PC-3 (cell line): Measurements from ENCODE around the gene XPNPEP3. TPM values are rescaled to one million over a fixed set of nuclear protein-coding genes. Genes with fewer than 3 reads are reported as not detected.

ENCODE experiments used
- ATAC-seq: fragments of 200-7000 bp; cut with Tn5 transposase; 2 replicates; pipeline ENCODE4 v1.9.1; 2020; ENCODE audit warnings: mild to moderate bottlenecking, moderate library complexity
- BruUV-seq: library from RNA; stranded (reverse); fragments of 400-500 nt; replicated peaks from 2 replicates; lab custom pipeline; 2021; lab: Mats Ljungman, UMichigan
- CTCF ChIA-PET: fragments of 300-600 bp; sonication (Branson Sonifier 250); formaldehyde crosslinking; loops from one replicate; lab custom pipeline; 2022; ENCODE audit warnings: antibody characterized with exemption; lab: Charles Lee
- POLR2A ChIA-PET: fragments of 300-600 bp; sonication (Branson Sonifier 250); formaldehyde crosslinking; loops from one replicate; lab custom pipeline; 2022; ENCODE audit warnings: antibody characterized with exemption; ENCODE audit not compliant: unreplicated experiment; lab: Charles Lee
- DNase-seq: peaks from one replicate; pipeline ENCODE4 v3.0.0-alpha.2; 2015
- H2AFZ ChIP-seq: fragments of 300-600 bp; sonication (generic); 2 replicates; pipeline ENCODE4 v1.6.0; 2016; ENCODE audit warnings: antibody characterized with exemption, low read length
- H3F3A ChIP-seq: fragments of 300-600 bp; sonication (generic); one replicate; pipeline ENCODE4 v1.6.0; 2017; ENCODE audit warnings: antibody characterized with exemption, low read length, control low read depth, mild to moderate bottlenecking; ENCODE audit not compliant: unreplicated experiment
- H3K27ac ChIP-seq: fragments of 300-600 bp; sonication (generic); 2 replicates; pipeline ENCODE4 v1.5.1; 2016; ENCODE audit warnings: mild to moderate bottlenecking, low read length
- H3K27me3 ChIP-seq: fragments of 300-600 bp; sonication (generic); 2 replicates; pipeline ENCODE4 v1.6.1; 2016; ENCODE audit warnings: low read length, mixed read lengths
- H3K36me3 ChIP-seq: fragments of 300-600 bp; sonication (generic); 2 replicates; pipeline ENCODE4 v1.6.1; 2016; ENCODE audit warnings: low read depth, mixed run types, low read length, mixed read lengths
- H3K4me1 ChIP-seq: fragments of 300-600 bp; sonication (generic); 2 replicates; pipeline ENCODE4 v1.5.1; 2016; ENCODE audit warnings: low read length; ENCODE audit not compliant: insufficient read depth
- H3K4me2 ChIP-seq: fragments of 300-600 bp; sonication (generic); 2 replicates; pipeline ENCODE4 v1.6.0; 2016; ENCODE audit warnings: low read length
- H3K4me3 ChIP-seq: fragments of 300-600 bp; sonication (generic); 2 replicates; pipeline ENCODE4 v1.5.1; 2016; ENCODE audit warnings: mild to moderate bottlenecking, low read length, mixed read lengths
- H3K79me2 ChIP-seq: fragments of 300-600 bp; sonication (generic); 2 replicates; pipeline ENCODE4 v1.6.1; 2017; ENCODE audit warnings: low read length, mixed read lengths
- H3K9ac ChIP-seq: fragments of 300-600 bp; sonication (generic); 2 replicates; pipeline ENCODE4 v1.6.0; 2016; ENCODE audit warnings: mild to moderate bottlenecking, low read length
- H3K9me2 ChIP-seq: fragments of 300-600 bp; sonication (generic); replicated peaks from 2 replicates; pipeline ENCODE4 v1.6.1; 2016; ENCODE audit warnings: mixed run types, low read length, mixed read lengths
- H3K9me3 ChIP-seq: fragments of 300-600 bp; sonication (generic); 2 replicates; pipeline ENCODE4 v1.6.1; 2016; ENCODE audit warnings: low read length, mixed read lengths
- H4K20me1 ChIP-seq: fragments of 300-600 bp; sonication (generic); 2 replicates; pipeline ENCODE4 v1.6.1; 2016; ENCODE audit warnings: low read length, mixed read lengths
- CTCF ChIP-seq: fragments of 300-600 bp; sonication (generic); conservative IDR thresholded peaks from 2 replicates; pipeline ENCODE4 v1.5.1; 2017; ENCODE audit warnings: antibody characterized with exemption, low read depth, mild to moderate bottlenecking, low read length
- EZH2 ChIP-seq: fragments of 300-600 bp; sonication (generic); IDR thresholded peaks from one replicate; pipeline ENCODE4 v1.6.1; 2017; ENCODE audit warnings: antibody characterized with exemption, mild to moderate bottlenecking, low read length; ENCODE audit not compliant: unreplicated experiment
- EZH2phosphoT487 ChIP-seq: fragments of 300-600 bp; sonication (generic); IDR thresholded peaks from 2 replicates; pipeline ENCODE4 v1.6.1; 2018; ENCODE audit warnings: mild to moderate bottlenecking, antibody characterized with exemption, low read length, borderline replicate concordance
- intact Hi-C: fragments of 100-400 bp; cut with micrococcal nuclease; formaldehyde crosslinking; loops from 2 replicates; pipeline ENCODE4 v1.9.0; 2023
- total RNA-seq: library from RNA; depleted of rRNA; stranded (reverse); fragments of >200 nt; gene quantifications from 2 replicates; pipeline ENCODE4 v1.2.3, GENCODE V29; 2014

XPNPEP3 gene
- total RNA-seq, 1 experiment from 2014 or later, result 7.9 TPM

GRCh38 chr22:40890881-40891280, 33.9 kb downstream of the XPNPEP3 start:
- CTCF ChIA-PET, result interaction anchor here (0.6 kb wide), 1 partner anchor 38 kb away, joined by 4 read pairs; no protein-coding TSS in a partner anchor
- H3K36me3 ChIP-seq, result peaks cover 6% of the 10 kb centered on the region

GRCh38 chr22:40894417-40894816, 37.5 kb downstream of the XPNPEP3 start:
- ATAC-seq, result no peak
- CTCF ChIA-PET, result no interaction called here

More at GRCh38 chr22:40890881-40891280, 33.9 kb downstream of the XPNPEP3 start:
- Histone ChIP-seq H4K20me1 (no peaks in the 10 kb centered on the region), H3K9me3 (no peaks in the 10 kb centered on the region), H3F3A (no peaks in the 10 kb centered on the region), H3K27ac (no peak overlapping the region), H3K4me1 (no peaks in the 10 kb centered on the region), H3K4me2 (no peak overlapping the region), H2AFZ (no peak overlapping the region), H3K9ac (no peak overlapping the region), H3K79me2 (no peaks in the 10 kb centered on the region), H3K4me3 (no peak overlapping the region), H3K27me3 (no peaks in the 10 kb centered on the region), H3K9me2 (no peaks in the 10 kb centered on the region)
- intact Hi-C loops, result loop anchor here (10.0 kb wide), 1 partner anchor 206 kb away; no protein-coding TSS in a partner anchor
- no peak for TF ChIP-seq EZH2
- no peak for TF ChIP-seq CTCF
- no peak for TF ChIP-seq EZH2phosphoT487
- POLR2A ChIA-PET, result interaction anchor here (0.7 kb wide), 1 partner anchor 24 kb away, joined by 18 read pairs; no protein-coding TSS in a partner anchor
- ATAC-seq (no peak), DNase-seq (no peak)
- BruUV-seq, result no TSS peak

More at GRCh38 chr22:40894417-40894816, 37.5 kb downstream of the XPNPEP3 start:
- H3K4me1 ChIP-seq, result no peaks in the 10 kb centered on the region; the same call in 1 of the 2 replicates
- intact Hi-C loops, result loop anchor here (10.0 kb wide), 1 partner anchor 210 kb away; no protein-coding TSS in a partner anchor
- H3K27me3 ChIP-seq, result no peaks in the 10 kb centered on the region
- no peak overlapping the region for H3K4me2 ChIP-seq
- no peak overlapping the region for H2AFZ ChIP-seq
- no peak for DNase-seq
- H3K27ac ChIP-seq, result no peak overlapping the region
- no peak overlapping the region for H3K9ac ChIP-seq
- no peaks in the 10 kb centered on the region for H3K9me3 ChIP-seq
- H3K36me3 ChIP-seq, result no peaks in the 10 kb centered on the region
- no peak overlapping the region for H3K4me3 ChIP-seq
- no peaks in the 10 kb centered on the region for H3F3A ChIP-seq
- no peaks in the 10 kb centered on the region for H3K9me2 ChIP-seq
- BruUV-seq, result no TSS peak
- POLR2A ChIA-PET, result interaction anchor here (0.5 kb wide), 1 partner anchor 62 kb away, joined by 6 read pairs; no protein-coding TSS in a partner anchor
- no peaks in the 10 kb centered on the region for H3K79me2 ChIP-seq
- TF ChIP-seq EZH2 (no peak), EZH2phosphoT487 (no peak), CTCF (no peak)
- H4K20me1 ChIP-seq, result no peaks in the 10 kb centered on the region
